Skeletal muscle satellite cell (primary cell): ENCODE data around the gene SART3.
A peak's percentile ranks its signal among the peaks of the same experiment; 100 is the strongest.
"Not testable (repeated sequence)": the region's sequence is repeated elsewhere in the genome, so short reads cannot be mapped to it uniquely, and the experiment has no call there.

Source experiments
- H3K27me3 ChIP-seq: 2 replicates; pipeline ENCODE4 v1.7.0; 2013; ENCODE audit warnings: low read length; ENCODE audit not compliant: control insufficient read depth, insufficient read depth
- H3K36me3 ChIP-seq: 2 replicates; pipeline ENCODE4 v1.7.0; 2013; ENCODE audit warnings: mild to moderate bottlenecking, control low read depth, low read length; ENCODE audit not compliant: insufficient read depth
- H3K4me1 ChIP-seq: 2 replicates; pipeline ENCODE4 v1.7.0; 2013; ENCODE audit warnings: low read length; ENCODE audit not compliant: control insufficient read depth, insufficient read depth
- H3K4me2 ChIP-seq: 2 replicates; pipeline ENCODE4 v1.7.0; 2013; ENCODE audit warnings: mild to moderate bottlenecking, low read length
- H3K4me3 ChIP-seq: 2 replicates; pipeline ENCODE4 v1.7.0; 2013; ENCODE audit warnings: low read length
- H3K9ac ChIP-seq: 2 replicates; pipeline ENCODE4 v1.7.0; 2013; ENCODE audit warnings: mild to moderate bottlenecking, low read depth, low read length, moderate library complexity
- H3K9me3 ChIP-seq: replicated peaks from 2 replicates; pipeline ENCODE4 v1.7.0; 2013; ENCODE audit warnings: mild to moderate bottlenecking, control low read depth, low read length

The SART3 gene

DNA sequence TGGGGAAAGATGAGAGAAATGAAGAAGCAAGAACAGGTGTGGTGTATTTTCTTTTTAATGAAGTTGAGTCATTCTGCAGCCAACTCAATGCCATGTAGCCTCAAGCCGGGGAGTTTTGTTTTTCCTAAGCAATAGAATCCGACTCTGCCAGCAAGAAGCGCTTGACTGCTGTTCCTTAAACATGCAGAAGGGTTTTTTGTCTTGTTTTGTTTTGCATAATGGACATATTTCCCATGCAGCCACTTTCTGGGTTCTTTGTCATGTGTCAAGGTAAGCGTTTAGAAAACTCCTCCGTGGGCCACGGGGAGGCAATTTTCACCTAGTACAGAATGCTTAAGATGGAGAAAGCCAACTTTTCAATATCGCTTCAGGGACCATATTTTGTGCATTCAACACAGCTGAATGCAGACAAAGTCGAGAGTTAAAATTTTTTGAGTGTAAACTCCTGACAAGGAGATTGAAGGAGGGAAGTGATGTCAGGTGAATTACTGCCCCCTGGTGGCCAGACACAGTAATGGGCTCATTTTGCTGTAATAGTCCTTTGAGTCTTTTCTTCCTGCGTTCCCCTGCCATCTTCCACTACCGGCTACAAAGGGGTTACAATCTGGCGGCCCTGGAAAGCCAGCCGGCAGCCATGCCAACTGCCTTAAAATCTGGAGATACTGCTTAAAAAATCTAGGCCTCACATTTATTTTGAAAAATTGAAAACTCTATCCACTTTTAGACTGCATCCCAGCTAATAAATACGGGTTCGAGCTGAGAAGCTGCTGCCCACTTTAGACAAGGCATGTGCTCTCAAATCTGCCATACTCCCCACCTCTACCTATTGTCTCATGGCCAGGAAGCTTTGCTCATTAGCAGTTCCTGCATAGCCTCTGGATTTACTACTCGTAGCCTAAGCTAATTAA, 49.1 kb downstream of the SART3 start:
- H3K9ac ChIP-seq: no peak overlapping the region
- peaks cover 9% of the 10 kb centered on the region for H3K4me1 ChIP-seq
- no peaks in the 10 kb centered on the region for H3K9me3 ChIP-seq
- H3K4me2 ChIP-seq: peak overlapping the region; percentile 13
- peaks cover 5% of the 10 kb centered on the region for H3K27me3 ChIP-seq
- H3K36me3 ChIP-seq: peaks cover 2% of the 10 kb centered on the region
- H3K4me3 ChIP-seq: no peak overlapping the region

DNA sequence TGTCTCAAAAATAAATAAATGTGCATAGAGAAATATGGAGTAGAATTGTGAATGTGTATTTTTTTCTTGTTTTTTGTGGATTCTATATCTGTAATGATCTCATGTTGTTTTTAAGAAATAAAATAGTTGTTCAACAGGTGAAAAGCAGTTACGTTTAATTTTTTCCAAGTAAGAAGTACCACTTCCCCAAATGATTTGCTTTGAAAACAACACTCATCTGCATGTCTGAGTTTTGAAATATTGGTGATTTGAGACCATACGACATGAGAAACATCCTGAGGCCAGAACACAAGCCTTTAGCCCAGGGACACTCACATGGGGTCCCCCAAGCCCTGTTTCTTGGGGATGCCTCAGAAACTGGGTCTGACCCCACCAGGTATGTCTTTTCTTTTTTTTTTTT, 50.1 kb downstream of the SART3 start:
- Histone ChIP-seq H3K9me3 (no peaks in the 10 kb centered on the region), H3K9ac (no peak overlapping the region), H3K4me3 (no peak overlapping the region), H3K4me1 (peaks cover 3% of the 10 kb centered on the region), H3K4me2 (no peak overlapping the region), H3K27me3 (peaks cover 5% of the 10 kb centered on the region), H3K36me3 (no peaks in the 10 kb centered on the region)

DNA sequence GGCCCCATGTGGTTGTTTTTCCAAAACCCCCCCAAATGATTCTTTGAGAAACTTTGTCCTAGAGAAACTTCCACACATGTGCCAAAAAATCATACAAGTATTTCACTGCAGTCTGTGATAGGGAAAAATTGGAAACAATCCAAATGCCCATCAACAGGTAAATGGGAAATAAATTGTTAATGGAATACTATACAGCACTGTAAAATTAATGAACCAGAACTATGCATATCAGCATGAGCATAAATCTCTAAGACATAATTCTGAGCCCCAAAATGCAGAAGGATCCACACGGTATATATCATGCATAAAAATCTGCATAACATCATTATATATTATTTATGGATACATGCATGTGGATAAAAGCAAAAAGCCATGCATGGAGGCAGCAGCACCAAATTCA, 51.2 kb downstream of the SART3 start:
- H3K4me2 ChIP-seq: no peak overlapping the region
- H3K4me1 ChIP-seq: no peaks in the 10 kb centered on the region
- H3K9ac ChIP-seq: no peak overlapping the region
- no peak overlapping the region for H3K4me3 ChIP-seq
- no peaks in the 10 kb centered on the region for H3K9me3 ChIP-seq
- H3K27me3 ChIP-seq: peaks cover 5% of the 10 kb centered on the region
- H3K36me3 ChIP-seq: no peaks in the 10 kb centered on the region

DNA sequence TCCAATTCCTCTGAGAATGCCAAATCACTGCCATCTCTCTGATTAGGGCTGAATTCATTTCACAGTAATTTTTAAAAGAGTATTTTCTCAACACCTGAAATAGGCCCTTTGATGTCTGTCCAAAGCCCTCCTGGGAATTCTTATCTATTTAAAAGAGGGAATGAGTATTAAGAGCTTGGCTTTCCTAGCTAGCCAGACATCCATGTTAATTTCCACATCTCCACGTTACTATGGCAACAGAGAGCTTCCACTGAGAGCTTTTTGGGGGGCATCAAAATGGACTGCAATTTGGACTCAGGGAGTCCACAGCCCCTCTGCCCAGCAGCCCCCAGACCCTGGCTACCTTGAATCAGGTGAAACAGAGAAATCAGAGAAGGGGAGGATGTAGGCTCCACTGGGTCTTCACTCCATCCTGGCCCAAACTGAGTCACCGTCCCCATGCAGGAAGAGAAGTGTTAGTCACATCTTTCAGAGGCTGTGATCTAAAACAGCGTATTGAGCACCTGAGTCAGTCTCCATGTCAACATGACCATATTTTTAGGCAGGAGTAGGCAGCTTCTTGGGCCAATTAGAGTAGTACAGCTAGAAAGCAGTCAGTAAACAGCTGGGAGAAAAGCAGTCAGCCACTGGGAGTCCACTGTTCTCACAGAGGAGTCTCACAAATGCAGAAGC, 52.9 kb downstream of the SART3 start:
- peaks cover 5% of the 10 kb centered on the region for H3K27me3 ChIP-seq
- H3K4me1 ChIP-seq: no peaks in the 10 kb centered on the region
- H3K9me3 ChIP-seq: no peaks in the 10 kb centered on the region
- no peak overlapping the region for H3K4me2 ChIP-seq
- H3K4me3 ChIP-seq: no peak overlapping the region
- no peak overlapping the region for H3K9ac ChIP-seq
- no peaks in the 10 kb centered on the region for H3K36me3 ChIP-seq

DNA sequence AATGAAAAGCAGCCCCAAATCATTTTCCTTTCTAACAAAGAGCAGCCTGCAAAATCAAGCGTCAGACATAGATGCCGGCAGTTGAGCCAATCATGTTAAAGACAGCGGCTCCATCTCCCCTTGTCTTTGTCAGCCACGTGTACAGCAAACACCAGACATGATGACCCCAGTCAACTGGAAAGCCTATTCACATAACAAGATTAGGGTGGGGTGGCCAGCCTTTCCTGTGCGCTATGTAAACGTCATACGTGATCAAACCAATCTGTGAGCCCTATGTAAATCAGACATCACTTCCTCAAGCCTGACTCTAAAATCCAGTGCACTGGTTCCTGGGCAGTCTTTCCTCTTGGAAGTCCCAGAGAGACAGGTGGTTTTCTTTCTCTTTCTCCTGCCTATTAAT, 55.8 kb downstream of the SART3 start:
- Histone ChIP-seq H3K4me2 (no peak overlapping the region), H3K4me3 (no peak overlapping the region), H3K27me3 (peaks cover 8% of the 10 kb centered on the region), H3K9me3 (no peaks in the 10 kb centered on the region), H3K4me1 (no peaks in the 10 kb centered on the region), H3K36me3 (no peaks in the 10 kb centered on the region), H3K9ac (no peak overlapping the region)

DNA sequence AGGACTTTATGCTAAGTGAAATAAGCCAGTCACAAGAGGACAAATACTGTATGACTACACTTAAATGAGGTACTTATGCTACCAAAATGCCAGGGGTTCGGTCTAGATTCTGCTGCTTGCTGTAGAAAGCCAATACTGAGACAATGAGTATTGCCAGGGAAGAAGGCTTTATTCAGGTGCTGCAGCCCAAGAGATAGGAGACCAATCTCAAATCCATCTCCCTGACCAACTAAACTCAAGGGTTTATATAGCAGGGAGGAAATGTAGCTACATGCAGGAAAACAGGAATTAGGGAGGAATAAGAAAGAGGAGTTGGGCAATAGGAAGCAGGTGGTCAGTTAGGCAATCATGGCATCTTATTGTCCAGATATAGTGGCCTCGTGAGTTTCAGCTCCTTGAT, 58.1 kb downstream of the SART3 start:
- H3K4me1 ChIP-seq: no peaks in the 10 kb centered on the region
- no peak overlapping the region for H3K4me3 ChIP-seq
- H3K27me3 ChIP-seq: peaks cover 8% of the 10 kb centered on the region
- no peak overlapping the region for H3K4me2 ChIP-seq
- no peak overlapping the region for H3K9ac ChIP-seq
- no peaks in the 10 kb centered on the region for H3K36me3 ChIP-seq
- no peaks in the 10 kb centered on the region for H3K9me3 ChIP-seq

DNA sequence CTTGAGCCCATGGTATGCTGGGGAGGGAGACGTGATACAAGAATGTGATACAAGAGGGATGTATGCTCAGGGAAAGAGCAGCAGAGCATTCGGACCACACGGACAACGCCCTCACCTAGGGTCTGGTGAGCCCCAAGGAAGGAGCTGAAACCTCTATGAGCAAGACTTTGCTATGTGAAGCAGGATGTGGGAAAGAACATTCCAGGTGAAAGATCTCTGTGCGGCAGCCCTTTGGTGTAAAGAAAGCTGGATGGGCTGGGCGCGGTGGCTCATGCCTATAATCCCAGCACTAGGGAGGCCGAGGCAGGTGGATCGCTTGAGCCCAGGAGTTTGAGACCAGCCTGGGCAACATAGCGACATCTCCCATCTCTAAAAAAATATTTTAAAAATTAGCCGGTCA, 62.8 kb downstream of the SART3 start:
- H3K36me3 ChIP-seq: no peaks in the 10 kb centered on the region
- H3K4me1 ChIP-seq: no peaks in the 10 kb centered on the region
- H3K4me2 ChIP-seq: no peak overlapping the region
- H3K27me3 ChIP-seq: peaks cover 23% of the 10 kb centered on the region
- no peak overlapping the region for H3K4me3 ChIP-seq
- H3K9me3 ChIP-seq: no peaks in the 10 kb centered on the region
- H3K9ac ChIP-seq: no peak overlapping the region

DNA sequence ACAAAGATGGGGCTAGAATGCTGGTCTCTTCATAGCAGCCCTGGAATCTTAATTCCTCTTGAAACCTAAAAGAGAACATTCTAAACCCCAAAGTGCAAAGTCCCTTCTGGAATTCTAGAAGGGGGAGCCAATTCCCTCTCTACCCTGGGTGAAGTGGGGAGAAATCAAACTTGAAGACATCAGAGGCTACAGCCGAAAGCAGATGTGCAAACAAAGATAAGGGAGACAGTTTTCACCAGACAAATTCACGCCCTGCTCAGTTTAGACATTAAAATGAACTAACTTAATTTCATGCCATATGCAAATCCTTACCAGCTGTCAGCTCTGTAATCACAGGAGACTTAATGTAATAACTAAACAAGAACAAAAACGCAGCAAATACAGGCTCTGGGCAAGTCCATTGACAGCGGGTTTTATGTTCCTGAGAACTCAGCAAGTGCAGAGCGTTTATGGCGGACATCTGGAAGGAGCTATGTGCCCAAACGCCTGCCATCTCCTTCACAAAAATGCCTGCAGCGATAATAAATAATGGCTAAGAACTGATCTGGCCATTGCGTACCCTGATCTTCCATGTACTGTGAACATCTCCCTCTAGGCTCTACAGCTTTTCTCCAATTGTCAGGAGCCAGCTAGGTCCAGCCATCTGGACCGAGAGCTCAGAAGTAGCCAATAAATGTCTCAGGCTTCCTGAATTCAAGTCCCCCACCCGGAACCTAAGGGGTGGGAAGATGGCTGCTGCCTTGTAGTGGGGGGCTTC, 65.0 kb downstream of the SART3 start:
- Histone ChIP-seq H3K4me2 (no peak overlapping the region), H3K9ac (no peak overlapping the region), H3K27me3 (peaks cover 26% of the 10 kb centered on the region), H3K4me1 (no peaks in the 10 kb centered on the region), H3K9me3 (no peaks in the 10 kb centered on the region), H3K36me3 (no peaks in the 10 kb centered on the region), H3K4me3 (no peak overlapping the region)

DNA sequence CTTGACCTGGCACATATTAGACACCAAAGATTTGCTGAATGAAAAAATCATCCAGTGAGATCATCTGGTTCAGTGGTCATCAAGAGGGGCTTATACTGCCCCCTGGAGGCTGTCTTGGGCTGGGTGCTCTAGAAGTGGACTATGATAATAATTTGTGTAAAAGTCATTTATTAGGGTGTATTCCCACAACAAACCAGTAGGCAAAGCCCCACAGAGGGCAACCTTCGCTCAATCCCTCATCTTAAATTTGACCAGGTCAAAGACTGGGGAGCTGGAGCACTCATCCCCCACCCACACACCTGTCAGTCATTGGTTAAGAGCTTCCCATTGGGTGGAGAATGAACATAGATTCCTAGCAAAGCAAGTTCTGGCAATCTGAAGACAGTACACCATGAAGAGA, 65.9 kb downstream of the SART3 start:
- Histone ChIP-seq H3K9me3 (no peaks in the 10 kb centered on the region), H3K36me3 (no peaks in the 10 kb centered on the region), H3K4me2 (no peak overlapping the region), H3K9ac (no peak overlapping the region), H3K27me3 (peaks cover 23% of the 10 kb centered on the region), H3K4me3 (no peak overlapping the region), H3K4me1 (no peaks in the 10 kb centered on the region)

DNA sequence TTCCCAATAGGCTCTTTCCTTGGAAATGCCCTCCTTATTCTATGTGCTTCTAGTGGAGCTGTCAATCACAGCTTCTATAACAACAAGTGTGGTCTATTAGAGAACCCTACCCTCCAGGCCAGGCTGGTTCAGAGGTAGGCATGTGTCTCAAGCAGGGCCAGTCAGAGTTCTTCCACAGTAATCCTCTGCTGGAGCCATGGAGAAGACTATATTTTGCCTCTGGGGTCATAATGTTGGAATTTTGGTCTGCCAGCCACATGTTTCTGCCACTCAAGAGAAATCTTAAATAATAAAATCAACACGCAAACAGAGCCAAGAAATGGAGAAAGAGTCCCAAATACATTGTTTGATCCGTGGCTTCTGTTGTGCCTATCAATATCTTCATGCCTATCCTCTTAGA, 69.7 kb downstream of the SART3 start:
- H3K4me1 ChIP-seq: no peaks in the 10 kb centered on the region
- no peaks in the 10 kb centered on the region for H3K36me3 ChIP-seq
- H3K9ac ChIP-seq: no peak overlapping the region
- no peak overlapping the region for H3K4me2 ChIP-seq
- no peaks in the 10 kb centered on the region for H3K9me3 ChIP-seq
- peaks cover 13% of the 10 kb centered on the region for H3K27me3 ChIP-seq
- no peak overlapping the region for H3K4me3 ChIP-seq

DNA sequence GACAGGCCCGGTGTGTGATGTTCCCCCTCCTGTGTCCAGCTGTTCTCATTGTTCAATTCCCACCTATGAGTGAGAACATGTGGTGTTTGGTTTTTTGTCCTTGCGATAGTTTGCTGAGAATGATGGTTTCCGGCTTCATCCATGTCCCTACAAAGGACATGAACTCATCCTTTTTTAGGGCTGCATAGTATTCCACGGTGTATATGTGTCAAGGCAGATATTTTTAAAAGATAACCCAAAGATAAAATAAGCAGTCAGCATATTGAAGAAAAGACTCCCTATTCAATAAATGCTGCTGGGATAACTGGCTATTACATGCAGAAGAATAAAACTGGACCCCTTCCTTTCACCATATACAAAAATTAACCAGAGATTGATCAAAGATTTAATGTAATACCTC, 73.9 kb downstream of the SART3 start:
- not testable (repeated sequence) for H3K4me1 ChIP-seq, H3K36me3 ChIP-seq, H3K9ac ChIP-seq, H3K27me3 ChIP-seq, H3K4me3 ChIP-seq, H3K9me3 ChIP-seq, H3K4me2 ChIP-seq
